Measurements from ENCODE around the gene BACE2. TPM values are rescaled to one million over a fixed set of nuclear protein-coding genes. Genes with fewer than 3 reads are reported as not detected.

Gene BACE2
- total RNA-seq, 4 donors from 2014 or later, result 59.0 to 89.1 (median 68.1) TPM

- Histone ChIP-seq H3K27me3 (no peaks in the 10 kb centered on the region), H3K9me3 (no peaks in the 10 kb centered on the region), H3K36me3 (no peaks in the 10 kb centered on the region), H3K4me1 (peaks cover 4% of the 10 kb centered on the region in 2 donors), H3K4me3 (replicated peaks in 1 of 3) (no peak overlapping the region), H3K27ac (no peak overlapping the region)
- WGBS, 2 donors, result 85 to 88% methylated on average over 3 to 5 of the region's 6 CpGs
- DNase-seq, result no peak
- intact Hi-C loops (cut with DNase I), result no loop called here
- TF ChIP-seq, protein P1, sequence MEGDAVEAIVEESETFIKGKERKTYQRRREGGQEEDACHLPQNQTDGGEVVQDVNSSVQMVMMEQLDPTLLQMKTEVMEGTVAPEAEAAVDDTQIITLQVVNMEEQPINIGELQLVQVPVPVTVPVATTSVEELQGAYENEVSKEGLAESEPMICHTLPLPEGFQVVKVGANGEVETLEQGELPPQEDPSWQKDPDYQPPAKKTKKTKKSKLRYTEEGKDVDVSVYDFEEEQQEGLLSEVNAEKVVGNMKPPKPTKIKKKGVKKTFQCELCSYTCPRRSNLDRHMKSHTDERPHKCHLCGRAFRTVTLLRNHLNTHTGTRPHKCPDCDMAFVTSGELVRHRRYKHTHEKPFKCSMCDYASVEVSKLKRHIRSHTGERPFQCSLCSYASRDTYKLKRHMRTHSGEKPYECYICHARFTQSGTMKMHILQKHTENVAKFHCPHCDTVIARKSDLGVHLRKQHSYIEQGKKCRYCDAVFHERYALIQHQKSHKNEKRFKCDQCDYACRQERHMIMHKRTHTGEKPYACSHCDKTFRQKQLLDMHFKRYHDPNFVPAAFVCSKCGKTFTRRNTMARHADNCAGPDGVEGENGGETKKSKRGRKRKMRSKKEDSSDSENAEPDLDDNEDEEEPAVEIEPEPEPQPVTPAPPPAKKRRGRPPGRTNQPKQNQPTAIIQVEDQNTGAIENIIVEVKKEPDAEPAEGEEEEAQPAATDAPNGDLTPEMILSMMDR (IDR thresholded peaks at IDR 0.05), result no peak
- TF ChIP-seq POLR2A (IDR thresholded peaks at IDR 0.05), result no peak
These were observed 31.7 kb upstream of the BACE2 start for GRCh38 chr21:41136286-41136685.

DNA sequence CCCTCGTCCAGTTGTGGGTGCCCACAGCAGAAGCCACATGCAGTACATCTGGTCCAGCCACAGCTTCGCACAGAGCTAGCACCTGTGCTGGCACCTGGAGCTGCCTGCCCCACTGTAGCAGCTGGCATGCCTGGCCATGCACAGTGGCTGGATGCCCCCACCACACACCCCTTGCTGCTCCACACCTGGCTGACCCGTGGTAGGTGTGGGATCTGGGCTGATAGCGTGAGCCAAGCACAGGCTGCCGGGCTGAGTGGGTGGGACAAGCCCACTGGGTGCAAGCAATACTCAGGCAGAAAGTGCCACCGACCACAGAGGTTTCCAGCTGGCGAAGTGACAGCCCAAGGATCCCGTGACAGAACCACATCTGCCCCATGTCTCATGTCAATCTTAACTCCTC lies 30.6 kb upstream of the BACE2 start:
- Histone ChIP-seq H3K4me1 (peaks cover 15% of the 10 kb centered on the region in 2 donors), H3K9me3 (no peaks in the 10 kb centered on the region), H3K27ac (no peak overlapping the region), H3K4me3 (replicated peaks in 1 of 3) (no peak overlapping the region), H3K36me3 (no peaks in the 10 kb centered on the region), H3K27me3 (no peaks in the 10 kb centered on the region)
- no peak for DNase-seq
- TF ChIP-seq, protein P1 (IDR thresholded peaks at IDR 0.05), result no peak
- no peak for TF ChIP-seq POLR2A (IDR thresholded peaks at IDR 0.05)
- WGBS, 2 donors, result 76 to 87% methylated on average over 5 to 7 of the region's 8 CpGs
- intact Hi-C loops (cut with DNase I), result no loop called here

- Histone ChIP-seq H3K27ac (no peak overlapping the region), H3K4me1 (peaks cover 18 to 19% of the 10 kb centered on the region in 2 donors), H3K36me3 (no peaks in the 10 kb centered on the region), H3K4me3 (replicated peaks in 1 of 3) (no peak overlapping the region), H3K9me3 (no peaks in the 10 kb centered on the region), H3K27me3 (no peaks in the 10 kb centered on the region)
- intact Hi-C loops (cut with DNase I), result no loop called here
- 65 to 67% methylated on average over 6 of the region's 6 CpGs for WGBS, 2 donors
- no peak for TF ChIP-seq POLR2A (IDR thresholded peaks at IDR 0.05)
- TF ChIP-seq, protein P1 (IDR thresholded peaks at IDR 0.05), result no peak
- no peak for DNase-seq
These were observed 30.1 kb upstream of the BACE2 start for GRCh38 chr21:41137889-41138288.

GRCh38 chr21:41138711-41139110 lies 29.2 kb upstream of the BACE2 start:
- Histone ChIP-seq H3K4me3 (replicated peaks in 1 of 3) (no peak overlapping the region), H3K27ac (no peak overlapping the region), H3K27me3 (no peaks in the 10 kb centered on the region), H3K36me3 (no peaks in the 10 kb centered on the region), H3K9me3 (no peaks in the 10 kb centered on the region), H3K4me1 (peaks cover 18 to 19% of the 10 kb centered on the region in 2 donors)
- WGBS, 2 donors, result 85 to 88% methylated on average over 6 of the region's 6 CpGs
- intact Hi-C loops (cut with DNase I), result no loop called here
- no peak for DNase-seq
- TF ChIP-seq, protein P1 (IDR thresholded peaks at IDR 0.05), result no peak
- TF ChIP-seq POLR2A (IDR thresholded peaks at IDR 0.05), result no peak

- no peaks in the 10 kb centered on the region for H3K36me3 ChIP-seq
- no peaks in the 10 kb centered on the region for H3K27me3 ChIP-seq
- 88 to 94% methylated on average over 5 of the region's 5 CpGs for WGBS, 2 donors
- TF ChIP-seq POLR2A (IDR thresholded peaks at IDR 0.05), result no peak
- TF ChIP-seq, protein P1 (IDR thresholded peaks at IDR 0.05), result no peak
- DNase-seq, result no peak
- no peak overlapping the region for H3K27ac ChIP-seq
- intact Hi-C loops (cut with DNase I), result no loop called here
- H3K4me1 ChIP-seq, result peaks cover 18 to 19% of the 10 kb centered on the region in 2 donors
- H3K4me3 ChIP-seq (replicated peaks in 1 of 3), result no peak overlapping the region
- H3K9me3 ChIP-seq, result no peaks in the 10 kb centered on the region
These were observed 28.7 kb upstream of the BACE2 start for GRCh38 chr21:41139275-41139674.

All from thyroid gland (tissue), 4 donors.